ENCODE measurements around the gene TMEM272. TPM values are rescaled to one million over a fixed set of nuclear protein-coding genes. Genes with fewer than 3 reads are reported as not detected.

TMEM272 gene
- total and polyA plus RNA-seq, 2 donors (not counting 3 experiments of a cell fraction or from before 2014, with no cell fraction given): not detected

GRCh38 chr13:51856998-51857397, 12.0 kb upstream of the TMEM272 start:
- BruUV-seq (replicated peaks): no TSS peak
- no peak overlapping the region for H3K27ac ChIP-seq (ENCODE audit: insufficient read depth, low read depth, low read length)
- H4K20me1 ChIP-seq (replicated peaks; ENCODE audit: control insufficient read depth, extremely low read depth, insufficient read depth, low read length): no peaks in the 10 kb centered on the region
- no peak overlapping the region for H3K4me2 ChIP-seq (ENCODE audit: insufficient read depth, low read length)
- ChIA-PET POLR2A (no interaction called here), CTCF (no interaction called here)
- dilution Hi-C loops (cut with MboI; ENCODE audit: extremely low pct_ligation_motif_present, low sequenced_read_pairs): no loop called here
- no peaks in the 10 kb centered on the region for H3K9me3 ChIP-seq (replicated peaks; ENCODE audit: control insufficient read depth, insufficient read depth, low read length)
- DNase-seq (ENCODE audit: low read depth, low spot score) (no peak), FAIRE-seq (no peak)
- no peaks in the 10 kb centered on the region for H3K36me3 ChIP-seq (ENCODE audit: control insufficient read depth in 2 of 2, extremely low read depth in 1 of 2, insufficient read depth in 2 of 2, low read length in 2 of 2)
- no peaks in the 10 kb centered on the region for H3K9me1 ChIP-seq (replicated peaks; ENCODE audit: control insufficient read depth, extremely low read depth, insufficient read depth, low read length)
- no peak overlapping the region for H3K4me3 ChIP-seq (replicated peaks in 1 of 3; ENCODE audit: insufficient read depth in 1 of 3, low read depth in 1 of 3, low read length in 3 of 3)
- H2AFZ ChIP-seq (ENCODE audit: low read depth, low read length): no peak overlapping the region
- no peaks in the 10 kb centered on the region for H3K79me2 ChIP-seq (ENCODE audit: control insufficient read depth, insufficient read depth, low read length)
- intact Hi-C loops (cut with micrococcal nuclease): no loop called here
- H3K9ac ChIP-seq (replicated peaks; ENCODE audit: extremely low read depth, insufficient read depth, low read length): no peak overlapping the region
- peaks cover 7 to 14% of the 10 kb centered on the region in 2 experiments for H3K27me3 ChIP-seq (ENCODE audit: control insufficient read depth in 2 of 2, insufficient read depth in 2 of 2, low read length in 2 of 2)
- peaks cover 8% of the 10 kb centered on the region for H3K4me1 ChIP-seq (ENCODE audit: control insufficient read depth, extremely low read depth, insufficient read depth, low read length)
- no peak for TF ChIP-seq POLR2AphosphoS5 (IDR thresholded peaks at IDR 0.05; ENCODE audit: insufficient read depth, low read depth, low read length)
- no peak for TF ChIP-seq FOS (IDR thresholded peaks at IDR 0.05; ENCODE audit: borderline replicate concordance, insufficient read depth, low read length)
- no peak for TF ChIP-seq EZH2 (IDR thresholded peaks at IDR 0.05; ENCODE audit: borderline replicate concordance, low read depth, low read length, severe bottlenecking)
- no peak for TF ChIP-seq MYC (IDR thresholded peaks at IDR 0.05; ENCODE audit: low read depth, low read length)
- TF ChIP-seq CTCF (IDR thresholded peaks at IDR 0.05; ENCODE audit: extremely low read depth in 1 of 2, insufficient read depth in 1 of 2, low read depth in 1 of 2, low read length in 2 of 2): no peak
- TF ChIP-seq GATA2 (IDR thresholded peaks at IDR 0.05; ENCODE audit: insufficient read depth, insufficient read length, low read depth, low read length): no peak
- no peak for TF ChIP-seq MAX (IDR thresholded peaks at IDR 0.05; ENCODE audit: insufficient read depth, insufficient read length)
- no peak for TF ChIP-seq POLR2A (IDR thresholded peaks at IDR 0.05; ENCODE audit: low read depth, low read length)
- no peak for TF ChIP-seq JUN (IDR thresholded peaks at IDR 0.05; ENCODE audit: borderline replicate concordance, insufficient read depth, insufficient read length, low read depth)

Data from endothelial cell of umbilical vein (primary cell).